ENCODE data around the gene NID2. TPM values are rescaled to one million over a fixed set of nuclear protein-coding genes. Genes with fewer than 3 reads are reported as not detected.

Gene NID2
- total and polyA plus RNA-seq, 9 of the 15 experiments (the other 6 are each of a cell fraction or from before 2014, with no cell fraction given) = 0.04 to 0.45 (median 0.16) TPM; not detected in 3

- CTCF ChIA-PET (ENCODE audit: low intra/inter-chr PET ratio) = no interaction called here
- Histone ChIP-seq H3K27ac (ENCODE audit: extremely low read depth, low read depth, low read length) (no peak overlapping the region), H3K4me1 (replicated peaks in 1 of 2; ENCODE audit: control insufficient read depth in 2 of 2, insufficient read depth in 2 of 2, low read length in 2 of 2) (no peaks in the 10 kb centered on the region), H3K36me3 (ENCODE audit: control insufficient read depth, insufficient read depth, low read length) (no peaks in the 10 kb centered on the region), H3K79me2 (ENCODE audit: control insufficient read depth, insufficient read depth, low read length) (no peaks in the 10 kb centered on the region), H3K27me3 (ENCODE audit: control insufficient read depth in 2 of 2, insufficient read depth in 2 of 2, low read length in 2 of 2) (no peaks in the 10 kb centered on the region), H3K9me3 (replicated peaks; ENCODE audit: control insufficient read depth, insufficient read depth, low read depth, low read length) (no peaks in the 10 kb centered on the region), H3K4me2 (ENCODE audit: insufficient read depth, low read length) (no peak overlapping the region), H4K20me1 (replicated peaks; ENCODE audit: control insufficient read depth, insufficient read depth, low read length) (no peaks in the 10 kb centered on the region), H2AFZ (ENCODE audit: low read depth, low read length) (no peak overlapping the region), H3K9ac (ENCODE audit: insufficient read depth in 1 of 2, low read depth in 2 of 2, low read length in 2 of 2) (no peak overlapping the region), H3K9me1 (ENCODE audit: control insufficient read depth, insufficient read depth, low read length) (no peaks in the 10 kb centered on the region), H3K4me3 (no peak overlapping the region)
- DNase-seq (ENCODE audit: extremely low read depth in 1 of 4, low spot score in 3 of 4) = no peak
- no peak for ATAC-seq
- intact Hi-C loops (cut with micrococcal nuclease) = no loop called here
- FAIRE-seq = no peak
- in situ Hi-C loops (cut with MboI) = no loop called here
- POLR2A ChIA-PET = no interaction called here
- no TSS peak for BruUV-seq (replicated peaks)
- TF ChIP-seq REST (IDR thresholded peaks at IDR 0.05; ENCODE audit: borderline replicate concordance) (no peak), REST (CRISPR knock-in tag; IDR thresholded peaks at IDR 0.05; ENCODE audit: low read depth) (no peak), ZKSCAN3 (CRISPR knock-in tag; IDR thresholded peaks at IDR 0.05) (no peak), HDAC3 (IDR thresholded peaks at IDR 0.05; ENCODE audit: borderline replicate concordance, partially characterized antibody) (no peak), ERF (CRISPR knock-in tag; IDR thresholded peaks at IDR 0.05) (no peak), DMBX1 (CRISPR knock-in tag; IDR thresholded peaks at IDR 0.05; ENCODE audit: borderline replicate concordance) (no peak)
- TF ChIP-seq, protein P1, sequence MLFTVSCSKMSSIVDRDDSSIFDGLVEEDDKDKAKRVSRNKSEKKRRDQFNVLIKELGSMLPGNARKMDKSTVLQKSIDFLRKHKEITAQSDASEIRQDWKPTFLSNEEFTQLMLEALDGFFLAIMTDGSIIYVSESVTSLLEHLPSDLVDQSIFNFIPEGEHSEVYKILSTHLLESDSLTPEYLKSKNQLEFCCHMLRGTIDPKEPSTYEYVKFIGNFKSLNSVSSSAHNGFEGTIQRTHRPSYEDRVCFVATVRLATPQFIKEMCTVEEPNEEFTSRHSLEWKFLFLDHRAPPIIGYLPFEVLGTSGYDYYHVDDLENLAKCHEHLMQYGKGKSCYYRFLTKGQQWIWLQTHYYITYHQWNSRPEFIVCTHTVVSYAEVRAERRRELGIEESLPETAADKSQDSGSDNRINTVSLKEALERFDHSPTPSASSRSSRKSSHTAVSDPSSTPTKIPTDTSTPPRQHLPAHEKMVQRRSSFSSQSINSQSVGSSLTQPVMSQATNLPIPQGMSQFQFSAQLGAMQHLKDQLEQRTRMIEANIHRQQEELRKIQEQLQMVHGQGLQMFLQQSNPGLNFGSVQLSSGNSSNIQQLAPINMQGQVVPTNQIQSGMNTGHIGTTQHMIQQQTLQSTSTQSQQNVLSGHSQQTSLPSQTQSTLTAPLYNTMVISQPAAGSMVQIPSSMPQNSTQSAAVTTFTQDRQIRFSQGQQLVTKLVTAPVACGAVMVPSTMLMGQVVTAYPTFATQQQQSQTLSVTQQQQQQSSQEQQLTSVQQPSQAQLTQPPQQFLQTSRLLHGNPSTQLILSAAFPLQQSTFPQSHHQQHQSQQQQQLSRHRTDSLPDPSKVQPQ (CRISPR knock-in tag; IDR thresholded peaks at IDR 0.05; ENCODE audit: borderline replicate concordance) = no peak
- TF ChIP-seq, protein P2, sequence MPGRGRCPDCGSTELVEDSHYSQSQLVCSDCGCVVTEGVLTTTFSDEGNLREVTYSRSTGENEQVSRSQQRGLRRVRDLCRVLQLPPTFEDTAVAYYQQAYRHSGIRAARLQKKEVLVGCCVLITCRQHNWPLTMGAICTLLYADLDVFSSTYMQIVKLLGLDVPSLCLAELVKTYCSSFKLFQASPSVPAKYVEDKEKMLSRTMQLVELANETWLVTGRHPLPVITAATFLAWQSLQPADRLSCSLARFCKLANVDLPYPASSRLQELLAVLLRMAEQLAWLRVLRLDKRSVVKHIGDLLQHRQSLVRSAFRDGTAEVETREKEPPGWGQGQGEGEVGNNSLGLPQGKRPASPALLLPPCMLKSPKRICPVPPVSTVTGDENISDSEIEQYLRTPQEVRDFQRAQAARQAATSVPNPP (IDR thresholded peaks at IDR 0.05; ENCODE audit: borderline replicate concordance, insufficient read depth, insufficient read length) = no peak
- TF ChIP-seq, protein P3, sequence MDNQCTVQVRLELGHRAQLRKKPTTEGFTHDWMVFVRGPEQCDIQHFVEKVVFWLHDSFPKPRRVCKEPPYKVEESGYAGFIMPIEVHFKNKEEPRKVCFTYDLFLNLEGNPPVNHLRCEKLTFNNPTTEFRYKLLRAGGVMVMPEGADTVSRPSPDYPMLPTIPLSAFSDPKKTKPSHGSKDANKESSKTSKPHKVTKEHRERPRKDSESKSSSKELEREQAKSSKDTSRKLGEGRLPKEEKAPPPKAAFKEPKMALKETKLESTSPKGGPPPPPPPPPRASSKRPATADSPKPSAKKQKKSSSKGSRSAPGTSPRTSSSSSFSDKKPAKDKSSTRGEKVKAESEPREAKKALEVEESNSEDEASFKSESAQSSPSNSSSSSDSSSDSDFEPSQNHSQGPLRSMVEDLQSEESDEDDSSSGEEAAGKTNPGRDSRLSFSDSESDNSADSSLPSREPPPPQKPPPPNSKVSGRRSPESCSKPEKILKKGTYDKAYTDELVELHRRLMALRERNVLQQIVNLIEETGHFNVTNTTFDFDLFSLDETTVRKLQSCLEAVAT (IDR thresholded peaks at IDR 0.05) = no peak
These were observed 46.4 kb upstream of the NID2 start for GRCh38 chr14:52115286-52115685.

Data from K562 (cell line).